HG02938 (cell line): ENCODE measurements around the gene FAM177B.

Experiments used
- ATAC-seq: cut with Tn5 transposase; IDR thresholded peaks from one replicate; pipeline ENCODE4 v1.9.1; 2021; ENCODE audit warnings: mild to moderate bottlenecking, moderate library complexity; ENCODE audit not compliant: unreplicated experiment

FAM177B gene

GRCh38 chr1:222736972-222737371 lies at the start of gene FAM177B:
Gene FAM177B, plus strand, starts transcription at chr1:222737202. Its CDS starts 9,344 bp downstream, at chr1:222746546.
- no peak for ATAC-seq

DNA sequence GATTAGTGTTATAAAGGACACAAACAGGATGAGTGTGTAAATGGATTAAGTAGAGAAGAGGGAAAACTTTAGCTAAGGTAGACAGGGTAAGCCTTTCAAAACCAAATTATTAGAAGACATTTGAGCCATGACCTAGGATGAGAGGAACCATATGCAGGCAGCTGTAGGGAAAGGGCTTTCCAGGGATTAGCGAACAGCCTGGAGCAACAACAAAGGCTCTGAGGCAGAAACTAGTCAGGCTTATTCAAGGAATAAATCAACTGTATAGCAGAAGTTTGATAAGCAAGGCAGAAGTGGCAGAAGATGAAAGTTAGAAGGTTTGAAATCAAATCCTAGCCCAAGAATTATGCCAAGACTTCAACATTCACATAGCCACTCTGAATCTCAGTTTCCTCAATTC lies 46.0 kb upstream of the FAM177B start:
- ATAC-seq = no peak

- no peak for ATAC-seq
Measured at GRCh38 chr1:222694927-222695326, 42.1 kb upstream of the FAM177B start.

DNA sequence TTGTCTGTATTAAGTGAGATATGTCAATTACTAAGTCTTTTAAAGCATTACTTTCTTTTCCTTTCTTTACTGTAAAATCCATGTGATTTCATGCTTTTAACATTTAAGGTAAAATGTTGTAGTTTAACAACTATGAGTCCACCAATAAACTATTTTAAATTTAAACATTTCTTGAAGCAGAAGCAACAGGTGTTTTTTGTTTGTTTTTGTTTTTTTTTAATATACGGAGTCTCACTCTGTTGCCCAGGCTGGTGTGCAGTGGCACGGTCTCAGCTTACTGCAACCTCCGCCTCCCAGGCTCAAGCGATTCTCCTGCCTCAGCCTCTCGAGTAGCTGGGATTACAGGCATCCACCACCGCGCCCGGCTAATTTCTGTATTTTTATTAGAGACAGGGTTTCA lies 40.3 kb upstream of the FAM177B start:
- no peak for ATAC-seq

DNA sequence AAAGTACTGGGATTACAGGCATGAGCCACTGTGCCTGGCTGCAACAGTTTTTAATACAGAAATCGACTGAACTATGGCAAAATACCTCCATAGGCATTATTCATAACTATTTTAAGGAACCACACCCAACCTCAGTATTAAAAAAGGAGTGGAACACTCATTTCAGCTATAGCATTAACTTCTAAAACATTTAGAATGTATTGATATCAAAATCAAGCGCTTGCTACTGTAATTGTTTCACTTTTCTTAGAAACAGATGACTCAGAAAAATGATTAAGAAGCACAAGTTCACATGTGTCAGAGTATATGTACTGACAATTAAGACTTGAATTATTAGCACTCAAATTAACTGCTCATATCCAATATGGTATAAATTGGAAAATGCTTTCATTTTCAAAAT lies 39.8 kb upstream of the FAM177B start:
- no peak for ATAC-seq

- ATAC-seq = no peak
Measured at GRCh38 chr1:222697826-222698225, 39.2 kb upstream of the FAM177B start.

DNA sequence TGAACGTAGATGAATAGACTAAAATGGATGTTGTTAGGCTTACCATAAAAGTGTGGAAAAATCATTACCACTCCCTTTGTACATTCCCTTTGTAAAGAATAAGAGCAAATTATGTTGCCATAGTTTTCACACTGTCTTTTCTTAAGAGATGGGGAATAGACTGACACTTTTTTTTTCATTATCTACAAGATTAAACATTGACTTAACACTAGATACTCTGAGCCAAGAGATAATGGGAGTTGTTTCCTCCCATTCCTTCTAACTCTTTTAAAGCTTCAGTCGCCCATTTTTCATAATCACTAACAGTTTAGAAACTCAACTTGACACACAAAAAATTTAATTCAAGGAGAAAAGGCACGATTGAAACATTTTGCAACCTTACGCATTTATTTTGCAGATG lies 34.8 kb upstream of the FAM177B start:
- no peak for ATAC-seq

DNA sequence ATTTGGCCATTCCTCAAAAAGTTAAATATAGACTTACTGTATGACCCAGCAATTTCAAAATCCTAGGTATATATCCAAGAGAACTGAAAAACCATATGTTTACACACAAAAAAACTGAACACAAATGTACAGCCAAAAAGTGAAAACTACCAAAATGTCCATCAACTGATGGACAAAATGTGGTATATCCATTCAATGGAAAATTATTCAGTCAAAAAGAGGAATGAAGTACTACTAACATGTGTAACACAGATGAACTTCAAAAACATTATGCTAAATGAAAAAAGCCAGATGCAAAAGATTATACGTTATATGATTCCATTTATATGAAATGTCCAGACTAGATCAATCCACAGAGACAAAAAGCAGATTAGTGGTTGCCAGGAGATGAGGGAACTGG lies 32.7 kb upstream of the FAM177B start:
- no peak for ATAC-seq

- no peak for ATAC-seq
Measured at GRCh38 chr1:222706815-222707214, 30.2 kb upstream of the FAM177B start.

- ATAC-seq = no peak
Measured at GRCh38 chr1:222709700-222710153, 27.3 kb upstream of the FAM177B start.

DNA sequence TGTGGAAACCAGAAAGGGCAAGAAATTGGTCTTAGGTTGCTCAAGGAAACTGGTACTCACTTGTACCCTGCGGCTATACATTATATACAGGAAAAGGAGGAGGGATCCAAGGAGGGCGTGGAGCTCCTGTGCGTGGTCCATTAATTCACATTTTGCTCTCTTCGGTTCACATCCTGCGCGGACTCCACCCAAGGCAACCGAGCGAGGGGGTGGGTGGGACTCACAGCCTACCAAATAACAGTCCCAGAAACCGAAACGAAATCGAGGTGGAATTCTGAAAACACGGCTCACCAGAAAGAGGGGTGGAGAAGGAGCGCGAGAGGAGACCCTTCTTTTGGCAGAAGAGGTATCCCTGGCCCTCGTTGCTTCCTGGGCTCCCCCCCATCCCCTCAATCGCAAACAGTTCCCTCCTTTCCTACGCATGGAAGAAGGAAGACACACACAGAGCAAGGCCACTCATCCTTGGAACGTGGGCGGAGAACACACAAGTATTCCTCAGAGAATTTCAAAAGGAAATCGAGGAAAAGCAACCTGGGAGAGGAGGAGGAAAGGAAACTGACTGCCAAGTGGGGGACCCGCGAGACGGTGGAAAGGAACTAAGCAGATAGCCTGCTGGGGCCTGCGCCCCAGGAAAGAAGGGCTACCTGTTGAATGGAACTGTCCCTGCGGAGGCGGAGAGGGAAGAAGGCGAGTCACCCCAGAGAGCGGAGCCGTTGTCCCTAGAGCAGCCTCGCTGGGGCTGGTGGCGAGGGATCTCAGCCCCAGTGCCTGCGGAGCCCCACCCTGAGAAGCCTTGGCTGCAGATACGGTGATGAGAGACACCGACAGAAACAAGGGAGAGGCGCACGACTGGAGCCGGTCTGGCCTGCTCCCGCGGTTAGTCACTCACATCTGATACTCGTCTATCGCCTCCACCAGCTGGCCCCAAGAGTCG lies 25.4 kb upstream of the FAM177B start:
- ATAC-seq = peak; percentile 45

DNA sequence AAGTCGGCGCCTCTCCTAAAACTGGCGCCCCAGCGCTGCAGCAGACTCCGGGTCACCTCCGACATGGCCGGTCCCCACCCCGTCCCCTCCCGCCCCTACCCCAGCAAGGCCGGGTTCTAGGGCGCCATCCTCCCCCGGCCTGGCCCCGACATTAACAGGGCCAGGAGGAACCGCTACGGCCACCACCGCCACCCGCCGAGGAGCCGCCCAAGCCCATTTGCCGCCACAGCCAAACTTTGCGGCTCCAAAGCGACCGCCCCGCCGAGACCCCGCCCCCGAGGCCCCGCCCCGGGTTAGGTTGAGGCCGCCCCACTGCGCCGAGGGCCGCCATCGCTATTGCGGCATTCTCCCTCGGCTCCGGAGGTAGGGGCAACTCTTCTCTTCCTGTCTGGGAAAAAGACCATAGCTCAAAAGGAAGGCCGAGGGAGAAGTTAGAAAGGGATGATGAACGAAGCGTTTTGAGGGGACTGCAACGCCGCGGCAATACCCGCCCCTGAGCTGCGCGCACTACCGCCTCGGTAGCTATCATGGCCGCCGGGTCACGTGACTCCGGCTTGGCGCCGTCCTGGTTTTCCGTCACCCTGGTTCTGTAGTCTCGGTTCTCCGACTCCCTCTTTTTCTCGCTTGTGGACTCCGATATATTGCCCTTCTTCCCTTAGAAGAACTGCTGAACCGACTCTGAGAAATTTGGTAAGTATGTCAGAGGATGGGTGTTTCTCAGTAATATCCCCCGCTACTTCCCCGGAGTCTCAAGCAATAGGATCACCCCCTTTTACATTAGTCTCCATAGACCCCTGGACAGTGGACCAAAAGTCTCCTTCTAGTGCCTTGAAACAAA lies 24.5 kb upstream of the FAM177B start, which contains the start of the genes AIDA and BROX:
Gene AIDA, minus strand, starts transcription at position 239 of the 838 bp plus-strand sequence. Its CDS starts 174 bp downstream, at position 65.
Gene BROX, plus strand, starts transcription at position 312 of the 838 bp plus-strand sequence. CDS start 3,136 bp downstream, outside the sequence.
- ATAC-seq = peak; percentile 70

DNA sequence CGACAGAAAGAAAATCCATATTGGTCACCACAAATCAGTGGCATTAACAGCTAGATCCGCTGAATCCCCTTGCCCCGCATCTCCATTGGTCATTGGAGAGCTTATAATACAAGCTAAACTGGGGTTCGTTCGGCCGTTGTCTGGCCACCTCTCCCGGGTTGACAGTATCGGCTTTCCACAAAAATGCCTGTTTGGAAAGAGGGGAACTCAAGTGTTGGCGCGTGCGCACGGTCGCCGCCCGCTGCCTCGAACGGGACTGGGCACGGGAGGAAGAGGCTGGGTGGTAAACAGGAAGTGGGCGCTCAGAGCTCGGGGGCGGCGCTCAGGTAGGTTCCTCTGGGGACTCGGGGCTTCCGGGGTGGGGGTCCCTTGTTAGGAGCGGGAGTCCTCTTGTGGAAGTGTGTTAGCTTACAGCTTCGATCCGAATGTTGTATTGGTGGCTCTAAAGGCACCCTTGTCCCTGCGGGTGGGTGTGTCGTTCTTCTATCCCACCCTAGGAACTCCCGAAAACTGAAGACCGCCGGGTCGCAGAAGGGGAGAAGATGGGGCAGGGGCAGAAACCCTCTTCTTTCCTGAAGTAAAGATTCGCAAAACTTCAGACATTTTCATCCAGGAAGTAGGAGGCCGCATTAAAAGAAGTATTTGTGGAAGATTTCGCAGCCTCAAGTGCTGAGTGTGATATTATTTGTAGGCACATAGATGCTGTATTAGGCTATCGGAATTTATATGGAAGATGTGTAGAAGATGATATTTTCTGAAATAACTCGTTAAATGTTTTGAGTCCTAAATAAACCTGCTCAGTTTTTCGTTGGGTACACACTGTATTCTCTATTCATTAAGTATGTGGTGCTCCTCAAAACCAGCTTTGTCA lies 23.7 kb upstream of the FAM177B start:
- ATAC-seq = peak; percentile 50

GRCh38 chr1:222716393-222716792 lies 20.6 kb upstream of the FAM177B start:
- no peak for ATAC-seq

- ATAC-seq = no peak
Measured at GRCh38 chr1:222728746-222729145, 8.3 kb upstream of the FAM177B start.

DNA sequence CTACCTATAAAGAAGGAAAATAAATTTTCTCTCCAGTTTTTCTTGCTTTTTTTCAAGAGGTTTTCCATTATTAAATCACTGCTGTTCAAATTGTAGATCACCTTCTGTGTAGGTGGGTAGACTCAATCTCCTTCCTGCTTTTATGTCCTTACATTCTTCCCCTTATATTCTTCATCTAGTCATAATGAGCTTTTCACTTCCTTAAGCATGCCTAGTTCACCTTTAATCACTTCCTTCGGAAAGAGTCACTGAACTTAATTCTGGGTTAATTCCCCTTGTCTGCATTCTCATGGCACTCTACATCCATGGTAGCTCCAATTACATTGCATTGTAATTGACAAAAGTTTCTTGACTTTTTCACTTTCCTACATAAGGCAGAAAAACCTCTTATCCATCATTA lies 6.1 kb upstream of the FAM177B start:
- no peak for ATAC-seq

DNA sequence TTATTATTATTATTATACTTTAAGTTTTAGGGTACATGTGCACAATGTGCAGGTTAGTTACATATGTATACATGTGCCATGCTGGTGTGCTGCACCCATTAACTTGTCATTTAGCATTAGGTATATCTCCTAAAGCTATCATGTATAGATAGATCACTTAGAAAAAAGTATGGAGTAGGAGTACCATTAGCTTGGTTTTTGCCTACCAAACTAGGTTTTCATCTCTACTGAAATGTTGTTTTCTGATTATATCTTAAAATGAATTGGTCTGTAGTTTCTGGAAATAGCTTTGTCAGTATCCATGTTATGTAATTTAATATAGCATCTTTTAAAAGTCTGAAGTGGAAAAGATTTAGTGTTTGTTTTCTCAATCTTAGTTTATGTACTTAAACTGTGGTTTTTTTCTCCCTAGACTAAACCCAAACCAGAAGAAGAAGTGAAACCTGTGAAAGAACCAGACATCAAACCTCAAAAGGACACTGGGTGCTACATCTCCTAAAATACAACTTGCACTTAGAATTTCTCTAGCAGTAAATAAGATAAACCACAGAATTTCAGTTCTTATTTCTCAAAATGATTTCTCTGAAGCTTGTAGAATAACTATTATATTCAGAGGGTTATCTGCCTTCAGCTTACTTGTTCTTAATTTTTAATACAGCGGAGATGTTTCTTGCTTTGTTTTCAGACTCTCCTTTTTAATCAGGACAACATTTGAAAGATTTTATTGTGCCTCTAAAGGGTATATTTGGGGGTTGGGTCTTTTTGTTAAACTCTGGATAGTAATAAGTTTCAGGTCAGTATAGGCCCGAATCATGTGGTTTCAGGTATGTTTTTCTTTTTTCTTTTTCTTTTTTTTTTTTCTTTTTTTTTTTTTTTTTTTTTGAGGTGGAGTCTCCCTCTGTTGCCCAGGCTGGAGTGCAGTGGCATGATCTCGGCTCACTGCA lies 4.5 kb upstream of the FAM177B start:
- peak; percentile 99 for ATAC-seq

DNA sequence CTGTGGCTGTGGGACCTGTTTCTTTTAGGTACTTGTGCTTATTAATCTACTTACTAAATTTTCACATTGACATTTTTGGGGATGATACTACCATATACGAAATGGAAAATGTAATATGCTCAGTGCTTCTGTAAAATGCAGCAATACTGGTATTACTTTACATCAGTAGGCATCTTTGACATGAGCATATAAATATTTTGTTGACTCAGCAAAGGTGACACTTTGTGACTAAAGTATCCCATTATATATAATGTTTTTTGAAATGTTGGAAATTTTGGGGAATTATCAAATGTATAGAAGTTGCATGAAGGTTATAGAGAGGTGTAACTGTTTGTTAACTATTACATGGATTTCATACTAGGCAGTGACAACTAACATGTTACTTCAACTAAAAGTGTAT lies 2.3 kb upstream of the FAM177B start:
- ATAC-seq = no peak

GRCh38 chr1:222736470-222736869 lies 532 bp upstream of the FAM177B start:
- no peak for ATAC-seq
